ENCODE measurements around the gene SKI. TPM values are rescaled to one million over a fixed set of nuclear protein-coding genes. Genes with fewer than 3 reads are reported as not detected.

Gene SKI
- polyA plus RNA-seq, 3 donors = 0.20 to 6.6 (median 0.25) TPM

DNA sequence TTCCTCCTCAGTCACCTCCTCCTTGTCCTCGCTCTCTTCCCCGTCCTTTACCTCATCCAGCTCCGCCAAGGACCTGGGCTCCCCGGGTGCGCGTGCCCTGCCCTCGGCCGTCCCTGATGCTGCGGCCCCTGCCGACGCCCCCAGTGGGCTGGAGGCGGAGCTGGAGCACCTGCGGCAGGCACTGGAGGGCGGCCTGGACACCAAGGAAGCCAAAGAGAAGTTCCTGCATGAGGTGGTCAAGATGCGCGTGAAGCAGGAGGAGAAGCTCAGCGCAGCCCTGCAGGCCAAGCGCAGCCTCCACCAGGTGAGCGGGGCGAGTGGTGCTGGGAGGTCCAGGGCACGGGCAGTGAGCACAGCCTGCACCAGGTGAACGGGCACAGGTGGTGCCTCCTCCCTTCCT is 76.2 kb downstream of the SKI start:
- H3K79me2 ChIP-seq (ENCODE audit: insufficient read depth, low read length) = peaks cover 15% of the 10 kb centered on the region
- Mint-ChIP-seq H3K9me3 (peaks cover 0 to 7% (median 0%) of the 10 kb centered on the region in 7 donors), H3K4me1 (peaks cover 23% of the 10 kb centered on the region), H3K36me3 (peaks cover 60 to 67% of the 10 kb centered on the region in 2 donors), H3K27ac (no peak overlapping the region), H3K4me3 (no peak overlapping the region), H3K27me3 (ENCODE audit: low read depth in 3 of 3) (peaks cover 7 to 15% (median 11%) of the 10 kb centered on the region in 3 donors)
- peaks cover 0 to 2% of the 10 kb centered on the region in 2 donors for H3K27me3 ChIP-seq (ENCODE audit: control insufficient read depth in 2 of 2, insufficient read depth in 2 of 2, low read length in 2 of 2)
- peaks cover 26 to 36% of the 10 kb centered on the region in 2 donors for H3K4me1 ChIP-seq (ENCODE audit: control insufficient read depth in 1 of 2, insufficient read depth in 2 of 2, low read length in 2 of 2)
- H3K4me2 ChIP-seq (replicated peaks; ENCODE audit: extremely low read depth, low read length, poor library complexity, severe bottlenecking) = no peak overlapping the region
- H3K36me3 ChIP-seq (replicated peaks in 1 of 2; ENCODE audit: control insufficient read depth in 1 of 2, insufficient read depth in 2 of 2, low read length in 2 of 2) = peaks cover 41 to 62% of the 10 kb centered on the region in 2 donors
- H3K4me3 ChIP-seq (replicated peaks in 1 of 3; ENCODE audit: low read depth in 2 of 3, low read length in 3 of 3) = no peak overlapping the region
- no peaks in the 10 kb centered on the region for H3K9me3 ChIP-seq (replicated peaks in 1 of 2; ENCODE audit: control insufficient read depth in 1 of 2, insufficient read depth in 1 of 2, low read length in 2 of 2)
- H3K27ac ChIP-seq (ENCODE audit: low read depth in 1 of 2, low read length in 2 of 2) = no peak overlapping the region
- WGBS (ENCODE audit: insufficient coverage) = 94% methylated on average over 22 of the region's 22 CpGs
- H2AFZ ChIP-seq (ENCODE audit: insufficient read depth, low read depth, low read length, poor library complexity, severe bottlenecking) = no peak overlapping the region
- peaks cover 78% of the 10 kb centered on the region for H4K20me1 ChIP-seq (ENCODE audit: insufficient read depth, low read length)
- intact Hi-C loops (cut with micrococcal nuclease) = no loop called here
- no peak for DNase-seq
- TF ChIP-seq, protein P1, sequence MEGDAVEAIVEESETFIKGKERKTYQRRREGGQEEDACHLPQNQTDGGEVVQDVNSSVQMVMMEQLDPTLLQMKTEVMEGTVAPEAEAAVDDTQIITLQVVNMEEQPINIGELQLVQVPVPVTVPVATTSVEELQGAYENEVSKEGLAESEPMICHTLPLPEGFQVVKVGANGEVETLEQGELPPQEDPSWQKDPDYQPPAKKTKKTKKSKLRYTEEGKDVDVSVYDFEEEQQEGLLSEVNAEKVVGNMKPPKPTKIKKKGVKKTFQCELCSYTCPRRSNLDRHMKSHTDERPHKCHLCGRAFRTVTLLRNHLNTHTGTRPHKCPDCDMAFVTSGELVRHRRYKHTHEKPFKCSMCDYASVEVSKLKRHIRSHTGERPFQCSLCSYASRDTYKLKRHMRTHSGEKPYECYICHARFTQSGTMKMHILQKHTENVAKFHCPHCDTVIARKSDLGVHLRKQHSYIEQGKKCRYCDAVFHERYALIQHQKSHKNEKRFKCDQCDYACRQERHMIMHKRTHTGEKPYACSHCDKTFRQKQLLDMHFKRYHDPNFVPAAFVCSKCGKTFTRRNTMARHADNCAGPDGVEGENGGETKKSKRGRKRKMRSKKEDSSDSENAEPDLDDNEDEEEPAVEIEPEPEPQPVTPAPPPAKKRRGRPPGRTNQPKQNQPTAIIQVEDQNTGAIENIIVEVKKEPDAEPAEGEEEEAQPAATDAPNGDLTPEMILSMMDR (IDR thresholded peaks at IDR 0.05) = no peak
- no peak overlapping the region for H3K9ac ChIP-seq (ENCODE audit: insufficient read depth, low read length, poor library complexity, severe bottlenecking)

DNA sequence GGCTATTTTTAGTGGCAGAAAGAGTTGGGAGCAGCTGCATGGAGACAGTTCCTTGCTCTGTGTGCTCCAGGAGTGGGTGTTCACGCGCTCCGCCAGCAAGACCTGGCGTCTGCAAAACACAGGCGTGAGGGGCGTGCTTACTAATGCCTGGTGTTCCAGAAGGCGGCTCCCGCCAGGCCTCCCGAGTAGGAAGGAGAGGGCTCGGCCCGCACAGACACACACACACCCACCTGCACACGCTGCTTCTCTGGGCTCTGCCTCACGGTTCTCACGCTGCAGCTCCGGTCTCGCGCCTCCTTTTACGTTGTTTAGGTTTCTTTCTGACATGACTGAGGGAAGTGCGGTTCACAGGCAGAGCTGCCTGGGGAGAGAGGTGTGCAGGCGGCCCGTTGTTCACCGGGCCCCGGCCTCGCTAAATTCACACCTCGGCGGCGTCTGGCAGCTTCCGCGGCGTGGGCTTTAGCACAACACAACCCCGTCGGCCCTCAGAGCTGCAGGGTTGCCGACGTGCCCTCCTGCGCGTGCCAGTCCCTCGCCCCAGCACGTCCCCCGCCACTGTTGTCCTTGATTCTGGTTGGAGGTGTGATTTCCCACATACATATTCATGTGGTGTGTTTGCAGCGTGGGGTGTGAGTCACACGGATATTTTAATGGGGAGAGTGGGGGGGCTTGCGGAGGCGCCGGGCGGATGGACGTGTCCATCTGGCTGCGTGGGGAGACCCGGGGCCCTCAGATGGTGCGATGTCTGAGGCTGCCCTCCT is 77.0 kb downstream of the SKI start:
- intact Hi-C loops (cut with micrococcal nuclease) = no loop called here
- Mint-ChIP-seq H3K36me3 (peaks cover 61 to 68% of the 10 kb centered on the region in 2 donors), H3K4me3 (no peak overlapping the region), H3K4me1 (peaks cover 16% of the 10 kb centered on the region), H3K27ac (peak overlapping the region in 2 of 7 donors; percentile 50 to 75), H3K9me3 (peaks cover 0 to 7% (median 0%) of the 10 kb centered on the region in 7 donors), H3K27me3 (ENCODE audit: low read depth in 3 of 3) (peaks cover 5 to 11% (median 11%) of the 10 kb centered on the region in 3 donors)
- H3K4me2 ChIP-seq (replicated peaks; ENCODE audit: extremely low read depth, low read length, poor library complexity, severe bottlenecking) = no peak overlapping the region
- H3K9me3 ChIP-seq (replicated peaks in 1 of 2; ENCODE audit: control insufficient read depth in 1 of 2, insufficient read depth in 1 of 2, low read length in 2 of 2) = no peaks in the 10 kb centered on the region
- peaks cover 72% of the 10 kb centered on the region for H4K20me1 ChIP-seq (ENCODE audit: insufficient read depth, low read length)
- H3K4me1 ChIP-seq (ENCODE audit: control insufficient read depth in 1 of 2, insufficient read depth in 2 of 2, low read length in 2 of 2) = peaks cover 18 to 28% of the 10 kb centered on the region in 2 donors
- no peak overlapping the region for H2AFZ ChIP-seq (ENCODE audit: insufficient read depth, low read depth, low read length, poor library complexity, severe bottlenecking)
- H3K9ac ChIP-seq (ENCODE audit: insufficient read depth, low read length, poor library complexity, severe bottlenecking) = no peak overlapping the region
- WGBS (ENCODE audit: insufficient coverage) = 96% methylated on average over 31 of the region's 49 CpGs
- no peak overlapping the region for H3K27ac ChIP-seq (ENCODE audit: low read depth in 1 of 2, low read length in 2 of 2)
- peaks cover 42 to 62% of the 10 kb centered on the region in 2 donors for H3K36me3 ChIP-seq (replicated peaks in 1 of 2; ENCODE audit: control insufficient read depth in 1 of 2, insufficient read depth in 2 of 2, low read length in 2 of 2)
- TF ChIP-seq, protein P1 (IDR thresholded peaks at IDR 0.05) = no peak
- H3K4me3 ChIP-seq (replicated peaks in 1 of 3; ENCODE audit: low read depth in 2 of 3, low read length in 3 of 3) = no peak overlapping the region
- peaks cover 7% of the 10 kb centered on the region for H3K79me2 ChIP-seq (ENCODE audit: insufficient read depth, low read length)
- H3K27me3 ChIP-seq (ENCODE audit: control insufficient read depth in 2 of 2, insufficient read depth in 2 of 2, low read length in 2 of 2) = peaks cover 0 to 2% of the 10 kb centered on the region in 2 donors
- no peak for DNase-seq

Measured in CD14-positive monocyte (primary cell).